DMS79 treated with DMSO at 0.1 percent for 48 hours (cell line): ENCODE measurements around the gene SDR39U1.

ENCODE experiments used
- DNase-seq: peaks from one replicate; lab custom pipeline; 2025; lab: John Stamatoyannopoulos, UW

Gene SDR39U1

GRCh38 chr14:24411443-24412389, 30.9 kb downstream of the SDR39U1 start:
- peak; percentile 70 for DNase-seq

DNA sequence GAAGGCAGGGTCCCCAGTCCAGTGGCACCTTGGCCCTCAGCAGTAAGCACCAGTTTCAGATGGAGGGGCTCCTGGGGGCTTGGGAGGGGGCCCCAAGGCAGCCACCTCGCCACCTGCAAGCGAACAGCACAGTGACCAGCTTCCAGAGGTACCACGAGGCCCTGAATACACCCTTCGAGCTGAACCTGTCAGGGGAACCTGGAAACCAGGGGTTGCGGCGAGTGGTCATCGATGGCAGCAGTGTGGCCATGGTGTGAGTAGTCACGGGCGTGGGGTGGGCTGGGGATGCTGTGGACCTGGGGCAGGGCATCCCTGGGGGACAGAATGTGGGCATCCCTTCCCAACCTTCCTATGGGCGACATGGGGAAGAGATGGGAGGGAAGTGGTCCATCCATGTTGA, 32.6 kb downstream of the SDR39U1 start:
- no peak for DNase-seq

- DNase-seq: no peak
Measured at GRCh38 chr14:24409192-24409591, 33.4 kb downstream of the SDR39U1 start.

DNA sequence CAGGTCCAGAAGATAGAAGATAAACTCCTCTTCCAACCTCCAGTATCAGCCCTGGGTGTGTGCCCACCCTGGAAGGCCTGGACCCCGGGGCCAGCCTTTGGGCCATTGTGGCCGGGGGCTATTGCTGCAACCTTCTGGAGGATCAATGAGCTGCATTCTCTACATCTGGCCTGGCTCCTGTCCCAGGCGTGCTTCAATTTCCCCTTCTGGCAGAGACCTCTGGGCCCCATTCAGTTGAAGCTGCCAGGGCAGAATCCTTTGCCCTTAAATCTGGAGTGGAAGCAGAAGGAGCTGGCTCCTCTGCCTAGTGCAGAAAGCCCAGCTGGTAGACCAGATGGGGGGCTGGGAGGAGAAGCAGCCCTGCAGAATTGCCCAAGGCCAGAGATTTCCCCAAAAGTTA, 33.8 kb downstream of the SDR39U1 start:
- no peak for DNase-seq

GRCh38 chr14:24407608-24408325, 34.8 kb downstream of the SDR39U1 start:
- DNase-seq: no peak

GRCh38 chr14:24406416-24406815, 36.2 kb downstream of the SDR39U1 start:
- no peak for DNase-seq

DNA sequence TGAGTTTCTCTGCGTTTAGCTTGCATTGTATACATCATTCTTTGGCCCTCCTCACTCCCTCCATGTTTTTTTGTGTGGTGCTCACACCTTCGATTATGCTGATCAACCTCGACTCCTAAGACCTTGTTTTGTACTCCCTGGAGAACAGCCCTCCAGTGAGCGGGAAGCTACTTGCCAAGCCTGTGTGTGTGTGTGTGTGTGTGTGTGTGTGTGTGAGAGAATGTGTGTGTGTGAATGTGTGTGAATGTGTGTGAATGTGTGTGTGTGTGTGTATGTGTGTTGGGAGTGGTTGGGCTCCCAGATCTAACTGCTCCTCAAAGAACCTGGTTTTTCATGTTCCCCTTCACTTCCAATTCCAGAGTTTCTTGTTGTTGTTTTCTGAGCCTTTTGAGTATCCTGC, 37.8 kb downstream of the SDR39U1 start:
- no peak for DNase-seq

- no peak for DNase-seq
Measured at GRCh38 chr14:24403294-24403998, 39.1 kb downstream of the SDR39U1 start.

DNA sequence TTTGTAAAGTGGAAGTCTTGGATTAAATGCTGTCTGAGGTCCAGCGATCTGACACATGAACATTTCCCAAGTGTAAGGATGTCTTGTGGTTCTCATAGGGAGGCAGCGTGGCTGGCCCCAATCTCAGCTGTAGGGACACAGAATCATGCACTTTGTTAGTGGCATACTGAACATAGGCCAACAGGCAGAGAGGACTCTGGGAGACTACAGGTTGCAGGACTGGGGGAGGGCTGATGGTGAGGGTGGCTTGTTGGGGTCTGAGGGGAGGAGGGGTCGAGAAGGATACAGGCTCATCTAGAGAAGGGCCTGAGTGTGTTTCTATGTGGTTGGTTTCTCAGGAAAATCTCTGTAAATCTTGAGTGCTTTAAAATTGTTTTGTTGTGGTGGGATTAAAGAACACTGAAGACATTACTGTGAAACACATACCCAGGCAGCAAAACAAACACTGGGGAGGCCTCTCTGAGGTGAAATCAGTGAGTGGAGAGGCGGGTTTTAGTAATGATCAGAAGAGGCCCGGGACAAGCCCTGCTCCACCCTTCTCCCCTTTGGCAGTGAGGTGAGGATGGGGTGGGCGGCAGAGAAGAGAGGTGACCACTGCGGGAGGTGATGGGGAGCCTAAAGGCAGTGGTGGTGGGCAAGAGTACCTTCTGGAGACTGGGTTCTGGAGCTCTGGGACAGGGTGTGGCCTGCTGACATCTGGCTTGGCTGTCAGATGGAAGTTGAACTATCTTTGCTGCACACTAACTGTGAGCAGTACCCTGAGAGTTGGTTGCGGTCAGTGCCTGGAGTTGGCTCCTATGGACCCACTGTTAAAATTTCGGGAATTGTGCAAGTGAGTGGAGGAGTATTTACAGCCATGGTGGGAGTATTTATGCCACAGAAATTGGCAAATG, 40.5 kb downstream of the SDR39U1 start:
- DNase-seq: no peak

DNA sequence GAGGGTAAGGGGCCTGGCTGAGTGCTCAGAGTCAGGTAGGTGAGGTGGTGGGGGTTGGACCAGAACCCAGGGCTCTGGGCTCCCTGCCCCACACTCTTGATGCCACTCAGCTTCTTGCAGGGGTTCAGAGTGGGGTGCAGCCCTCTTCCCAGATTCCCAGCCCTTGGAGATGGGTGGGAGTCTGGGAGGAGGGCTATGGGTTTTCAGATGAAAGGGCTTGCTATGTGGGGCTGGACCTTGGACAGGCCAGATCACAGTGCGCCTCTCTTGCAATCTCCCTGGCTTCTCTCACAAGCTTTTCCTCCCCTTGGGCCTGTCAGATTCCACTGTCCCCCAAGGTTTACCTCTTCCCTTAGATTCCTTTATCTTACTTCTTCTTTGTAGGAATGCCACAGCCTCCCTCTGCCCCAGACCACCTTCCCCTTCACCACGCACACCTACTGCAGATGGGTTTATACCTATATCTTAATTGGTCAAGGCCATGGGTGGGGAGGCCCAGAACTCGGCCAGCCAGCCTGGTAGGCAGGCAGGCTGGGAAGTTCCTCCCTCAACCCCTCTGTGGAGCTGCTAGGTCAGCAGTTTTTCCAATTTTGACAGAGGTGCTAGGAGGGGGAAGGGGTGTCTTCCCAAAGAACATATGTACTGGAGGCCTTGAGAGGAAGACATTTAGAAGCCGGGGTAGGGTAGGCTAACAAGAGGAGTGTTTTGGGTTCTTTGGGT, 42.4 kb downstream of the SDR39U1 start:
- DNase-seq: peak; percentile 14

DNA sequence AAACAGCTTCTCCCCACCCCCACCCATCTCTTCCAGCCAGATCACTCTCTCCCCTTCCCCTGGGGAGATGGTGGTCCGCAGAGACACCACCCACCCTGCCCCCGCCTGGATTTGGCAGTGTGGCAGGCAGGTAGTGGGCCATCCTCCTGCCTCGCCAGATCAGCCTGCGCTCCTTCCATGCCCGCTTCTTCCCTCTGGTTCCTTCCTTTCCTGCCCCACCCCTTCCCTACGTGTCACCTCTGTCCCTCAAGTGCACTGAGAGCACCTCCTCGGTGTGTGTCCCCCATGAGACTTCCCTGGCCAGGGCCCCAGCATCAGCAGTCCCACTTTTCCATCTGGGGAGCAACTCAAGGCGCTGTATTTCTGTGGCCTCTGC, 43.1 kb downstream of the SDR39U1 start:
- peak; percentile 69 for DNase-seq

DNA sequence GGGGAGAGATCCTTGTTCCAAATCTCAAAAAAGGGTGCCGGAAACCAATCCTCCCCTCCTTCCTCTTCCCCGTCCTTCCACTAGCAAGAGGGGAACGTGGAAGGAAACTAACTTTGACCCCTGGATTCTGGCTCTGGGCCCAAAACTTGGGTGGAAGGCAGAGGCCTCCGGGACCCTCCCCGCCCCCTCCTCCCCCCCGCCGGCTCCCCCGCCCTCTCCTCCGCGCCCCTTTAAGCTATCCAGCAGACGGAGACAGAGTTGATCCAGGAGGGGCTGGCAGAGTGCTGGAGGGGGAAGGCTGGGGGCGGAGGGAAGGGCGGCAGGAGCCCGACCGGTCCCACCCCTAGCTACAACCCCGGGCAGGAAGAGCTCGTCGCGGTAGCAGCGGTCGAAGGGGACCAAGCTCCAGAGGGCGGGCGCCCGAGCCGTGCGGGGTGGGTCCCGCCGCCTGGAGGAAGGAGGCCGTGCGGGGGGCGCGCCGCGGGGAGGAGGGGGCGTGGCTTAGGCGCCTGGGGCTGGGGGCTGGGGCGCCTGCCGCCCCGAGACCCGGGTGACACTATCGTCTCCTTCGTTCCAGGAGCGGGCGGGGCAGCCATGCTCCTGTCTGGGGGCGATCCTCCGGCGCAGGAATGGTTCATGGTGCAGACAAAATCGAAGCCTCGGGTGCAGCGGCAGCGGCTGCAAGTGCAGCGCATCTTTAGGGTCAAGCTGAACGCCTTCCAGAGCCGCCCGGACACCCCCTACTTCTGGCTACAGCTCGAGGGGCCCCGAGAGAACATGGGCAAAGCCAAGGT, 43.7 kb downstream of the SDR39U1 start, which contains the start of gene NYNRIN:
Gene NYNRIN, plus strand, starts transcription at position 351 of the 794 bp plus-strand sequence. Its CDS starts 244 bp downstream, at position 595.
- no peak for DNase-seq

DNA sequence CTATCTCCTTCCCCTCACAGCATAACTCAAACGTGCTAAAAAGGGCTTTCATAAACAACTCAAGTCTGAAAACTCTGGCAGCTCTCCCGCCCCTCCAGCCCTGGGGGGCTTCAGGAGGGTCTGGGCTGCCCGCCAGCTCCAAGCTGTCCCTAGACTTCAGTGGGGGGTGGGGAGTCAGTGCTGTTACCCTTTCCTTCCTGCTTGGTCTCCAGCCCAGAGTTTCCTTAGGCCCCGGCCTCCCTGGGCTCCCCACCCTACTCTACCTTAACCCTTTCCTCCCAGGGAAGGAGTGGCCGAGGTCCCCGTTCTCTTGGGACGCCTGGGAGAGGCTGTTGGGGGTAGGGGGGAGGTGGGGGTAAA, 44.3 kb downstream of the SDR39U1 start:
- no peak for DNase-seq

- DNase-seq: no peak
Measured at GRCh38 chr14:24397639-24398292, 44.8 kb downstream of the SDR39U1 start.

- peak; percentile 15 for DNase-seq
Measured at GRCh38 chr14:24395609-24396582, 46.7 kb downstream of the SDR39U1 start.

- DNase-seq: no peak
Measured at GRCh38 chr14:24394275-24394674, 48.3 kb downstream of the SDR39U1 start.

DNA sequence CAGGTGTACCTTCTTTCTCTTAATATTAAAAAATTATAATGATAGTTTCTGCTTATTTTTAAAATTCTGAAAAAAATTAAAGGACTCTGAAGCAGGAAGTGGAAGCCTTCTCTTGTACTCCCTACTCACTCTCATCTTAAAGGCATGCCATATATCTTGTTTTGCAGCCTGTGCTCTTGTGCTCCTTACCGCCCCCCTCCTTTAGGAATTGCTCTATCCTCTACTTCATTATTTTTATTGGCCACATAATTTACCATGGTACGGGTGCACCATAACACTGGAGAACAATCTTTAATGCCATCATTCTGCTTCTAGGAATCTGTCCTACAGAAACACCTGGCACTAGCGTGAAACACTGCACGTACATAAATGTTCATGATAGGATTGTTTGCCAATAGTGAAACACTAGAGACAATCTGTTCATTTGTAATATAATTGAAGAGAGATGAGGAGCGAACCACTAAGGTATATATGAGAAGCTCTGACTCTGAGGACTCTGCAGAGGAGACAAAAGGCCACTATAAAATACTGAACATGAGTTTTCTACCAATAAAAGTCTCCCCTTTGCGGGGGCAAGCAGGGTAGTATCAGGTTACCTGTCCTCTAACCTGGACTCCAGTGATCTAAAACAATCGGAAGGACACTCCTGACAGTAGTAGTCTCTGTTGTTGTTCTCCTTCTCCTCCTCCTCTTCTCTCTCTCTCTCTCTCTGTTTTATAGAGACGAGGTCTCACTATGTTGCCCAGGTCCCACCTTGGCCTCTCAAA, 50.1 kb downstream of the SDR39U1 start:
- peak; percentile 63 for DNase-seq
